ENCODE data around the gene TJP3.
"Not testable (repeated sequence)": the region's sequence is repeated elsewhere in the genome, so short reads cannot be mapped to it uniquely, and the experiment has no call there.

The TJP3 gene

GRCh38 chr19:3708207-3708931 lies at the start of gene TJP3:
TJP3 (plus strand) TSS chr19:3708384; CDS start chr19:3728433, 20,049 bp downstream.
- DNase-seq = no peak

- DNase-seq = no peak
These were observed 49.1 kb upstream of the TJP3 start for GRCh38 chr19:3658870-3659745.

- DNase-seq = no peak
These were observed 48.5 kb upstream of the TJP3 start for GRCh38 chr19:3659746-3660112.

GRCh38 chr19:3660493-3661219 lies 47.5 kb upstream of the TJP3 start:
- no peak for DNase-seq

GRCh38 chr19:3661284-3662238 lies 46.6 kb upstream of the TJP3 start:
- no peak for DNase-seq

GRCh38 chr19:3663838-3664237 lies 44.3 kb upstream of the TJP3 start:
- no peak for DNase-seq

- no peak for DNase-seq
These were observed 43.1 kb upstream of the TJP3 start for GRCh38 chr19:3664879-3665642.

- peak; percentile 59 for DNase-seq
These were observed 42.3 kb upstream of the TJP3 start for GRCh38 chr19:3665681-3666544.

GRCh38 chr19:3666545-3666856 lies 41.7 kb upstream of the TJP3 start:
- DNase-seq = not testable (repeated sequence)

GRCh38 chr19:3667037-3667638 lies 41.0 kb upstream of the TJP3 start:
- no peak for DNase-seq

- DNase-seq = no peak
These were observed 40.4 kb upstream of the TJP3 start for GRCh38 chr19:3667766-3668165.

GRCh38 chr19:3668331-3669081 lies 39.7 kb upstream of the TJP3 start:
- DNase-seq = no peak

GRCh38 chr19:3669082-3669946 lies 38.9 kb upstream of the TJP3 start:
- no peak for DNase-seq

- no peak for DNase-seq
These were observed 38.0 kb upstream of the TJP3 start for GRCh38 chr19:3669947-3670795.

GRCh38 chr19:3670796-3671679 lies 37.1 kb upstream of the TJP3 start:
- peak; percentile 60 for DNase-seq
